Mononuclear cell (primary cell): ENCODE measurements around the gene SLC24A5. TPM values are rescaled to one million over a fixed set of nuclear protein-coding genes. Genes with fewer than 3 reads are reported as not detected.

Experiments used
- H3K27me3 ChIP-seq: 2 replicates; pipeline ENCODE4 v1.6.0; 2011; ENCODE audit warnings: low read length, control low read depth; ENCODE audit not compliant: insufficient read depth
- H3K4me1 ChIP-seq: 2 replicates; pipeline ENCODE4 v1.5.1; 2011; ENCODE audit warnings: mild to moderate bottlenecking, low read length, control low read depth; ENCODE audit not compliant: insufficient read depth
- H3K4me3 ChIP-seq: 2 replicates; pipeline ENCODE4 v1.5.1; 2011; ENCODE audit warnings: mild to moderate bottlenecking, low read length, moderate library complexity
- H3K9me3 ChIP-seq: 2 replicates; pipeline ENCODE4 v1.5.1; 2011; ENCODE audit warnings: low read depth, mild to moderate bottlenecking, control low read depth, low read length
- total RNA-seq: library from RNA; depleted of rRNA; stranded (reverse); fragments of >200 nt; gene quantifications from one replicate; pipeline ENCODE4 v1.2.3, GENCODE V29; 2012

SLC24A5 gene
- total RNA-seq, 1 donor, result under 0.01 TPM

DNA sequence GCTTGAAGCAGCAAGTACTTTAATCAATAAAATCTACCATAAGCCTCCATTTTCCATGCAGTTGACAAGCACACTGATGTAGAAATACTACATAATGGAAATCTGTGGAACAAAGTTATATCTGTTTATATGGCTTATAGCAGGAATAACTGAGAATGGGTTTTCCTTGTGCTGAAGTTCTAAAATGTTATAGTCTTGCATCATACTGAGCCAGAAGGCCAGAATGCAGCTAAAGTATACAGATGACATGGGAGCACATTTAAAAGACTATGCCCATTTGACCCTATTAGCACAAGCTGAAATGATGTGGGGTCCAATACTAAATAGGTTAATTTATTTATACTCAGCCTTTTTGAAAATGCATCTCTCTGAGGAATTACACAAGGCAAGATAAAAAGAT, 25.1 kb downstream of the SLC24A5 start:
- Histone ChIP-seq H3K9me3 (no peaks in the 10 kb centered on the region), H3K4me3 (no peak overlapping the region), H3K27me3 (no peaks in the 10 kb centered on the region), H3K4me1 (no peaks in the 10 kb centered on the region)

DNA sequence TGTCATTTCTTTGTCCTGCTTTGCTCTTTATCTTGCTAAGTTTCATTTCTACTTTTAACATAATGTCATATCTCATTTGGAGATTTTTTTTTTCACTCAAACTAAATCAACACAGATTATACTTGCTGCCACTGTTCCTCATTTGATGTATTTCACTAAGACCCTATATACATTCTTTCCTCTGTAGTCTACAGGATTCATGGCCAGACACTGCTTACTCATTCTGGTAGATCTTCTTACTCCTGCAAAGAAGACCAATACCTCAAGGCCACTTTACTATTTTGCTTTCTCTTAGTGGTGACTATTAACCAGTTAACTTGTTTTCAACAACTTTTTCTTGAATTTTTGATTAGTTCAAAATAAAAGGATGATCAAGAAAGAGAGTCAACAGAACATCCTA, 26.6 kb downstream of the SLC24A5 start:
- Histone ChIP-seq H3K9me3 (no peaks in the 10 kb centered on the region), H3K4me1 (no peaks in the 10 kb centered on the region), H3K4me3 (no peak overlapping the region), H3K27me3 (no peaks in the 10 kb centered on the region)

DNA sequence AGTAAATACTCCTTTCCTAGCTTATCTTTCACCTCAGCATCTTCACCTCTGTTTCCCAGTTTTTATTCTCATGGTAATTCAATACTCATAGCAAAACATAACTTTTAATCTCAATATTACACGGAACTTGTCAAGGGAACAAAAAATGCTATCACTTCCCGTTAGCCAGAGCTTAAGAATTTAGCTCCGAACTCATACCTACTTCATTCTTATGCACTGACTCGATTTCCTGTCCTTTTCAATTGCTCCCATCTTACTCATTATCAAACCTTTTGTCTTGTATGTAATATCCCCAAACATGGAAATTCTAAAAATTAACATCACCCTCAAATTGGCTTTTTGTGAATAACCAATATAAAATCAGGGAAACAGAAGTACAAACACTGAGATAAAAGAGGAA, 29.1 kb downstream of the SLC24A5 start:
- Histone ChIP-seq H3K9me3 (no peaks in the 10 kb centered on the region), H3K4me1 (no peaks in the 10 kb centered on the region), H3K27me3 (no peaks in the 10 kb centered on the region), H3K4me3 (no peak overlapping the region)

DNA sequence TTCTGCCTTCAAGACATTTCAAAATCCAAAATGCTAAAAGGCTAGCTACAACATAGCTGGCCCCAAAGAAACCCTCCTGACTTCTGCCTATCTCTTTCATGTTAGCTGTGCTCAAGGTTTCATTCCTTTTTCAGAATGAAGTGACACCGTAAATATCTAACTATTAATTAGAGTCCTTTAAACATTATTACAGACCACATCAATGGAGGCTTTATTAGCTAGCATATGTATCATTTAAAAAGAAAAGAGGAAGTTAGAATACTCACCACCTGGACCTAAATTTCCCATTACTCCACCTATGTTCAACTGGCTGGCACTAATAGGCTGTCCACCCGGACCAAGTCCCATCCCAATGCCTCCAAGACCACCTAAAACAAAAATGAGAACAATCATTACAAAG, 32.7 kb downstream of the SLC24A5 start:
- H3K9me3 ChIP-seq, result no peaks in the 10 kb centered on the region
- H3K4me1 ChIP-seq, result no peaks in the 10 kb centered on the region
- H3K27me3 ChIP-seq, result no peaks in the 10 kb centered on the region
- no peak overlapping the region for H3K4me3 ChIP-seq

DNA sequence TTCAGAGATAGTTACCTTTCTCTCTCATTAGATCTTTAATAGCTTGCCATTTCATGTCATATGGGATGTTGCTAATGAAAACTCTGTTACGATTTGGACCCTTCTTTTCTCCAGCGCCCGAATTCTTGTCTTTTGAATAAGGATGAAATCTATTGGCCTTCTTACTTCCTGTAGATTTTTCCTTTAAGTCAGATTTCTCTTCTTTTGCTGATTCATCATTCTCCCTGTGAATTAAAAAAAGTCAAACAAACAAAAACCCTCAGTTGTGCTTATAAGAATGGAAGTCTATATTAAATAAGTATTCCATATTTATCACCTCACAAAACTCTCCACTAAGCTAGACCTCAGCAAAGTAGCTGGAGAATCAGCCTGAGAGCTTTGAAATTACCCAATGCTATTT, 47.8 kb downstream of the SLC24A5 start:
- Histone ChIP-seq H3K27me3 (no peaks in the 10 kb centered on the region), H3K4me3 (no peak overlapping the region), H3K9me3 (no peaks in the 10 kb centered on the region), H3K4me1 (no peaks in the 10 kb centered on the region)

DNA sequence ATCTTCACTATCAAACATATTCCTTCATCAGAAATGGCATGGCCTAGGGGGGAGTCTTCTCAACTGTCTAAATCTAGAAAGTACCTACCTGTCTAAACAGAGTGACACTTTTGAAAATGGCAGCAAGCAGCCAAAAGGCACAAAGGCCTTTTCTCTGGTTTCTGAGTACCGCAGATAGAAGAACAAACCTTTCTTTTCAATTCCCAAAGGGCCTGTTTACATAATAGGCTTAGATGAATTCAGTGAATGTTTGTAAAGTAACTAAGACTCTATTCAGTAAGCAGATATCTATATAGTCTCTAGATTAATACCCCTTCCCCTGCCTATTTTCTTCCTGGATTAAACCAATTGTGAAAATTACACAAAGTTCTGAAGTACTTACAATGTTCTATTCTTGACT, 50.2 kb downstream of the SLC24A5 start:
- no peaks in the 10 kb centered on the region for H3K27me3 ChIP-seq
- H3K4me1 ChIP-seq, result no peaks in the 10 kb centered on the region

DNA sequence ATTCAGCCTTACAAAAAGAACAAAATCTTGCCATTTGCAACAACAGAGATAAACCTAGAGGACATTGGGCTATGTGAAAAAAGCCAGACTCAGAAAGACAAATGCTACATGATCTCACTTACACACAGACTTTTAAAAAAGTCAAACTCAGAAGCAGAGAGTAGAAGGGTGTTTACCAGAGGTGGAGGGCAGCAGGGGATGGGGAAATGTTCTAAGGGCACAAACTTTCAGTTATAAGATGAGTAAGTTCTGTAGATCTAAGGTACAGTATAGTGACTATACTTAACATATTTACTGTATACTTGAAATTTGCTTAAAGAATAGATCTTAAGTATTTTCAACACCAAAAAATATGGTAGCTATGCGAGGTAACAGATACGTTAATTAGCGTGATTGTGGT, 54.3 kb downstream of the SLC24A5 start:
- H3K9me3 ChIP-seq, result no peaks in the 10 kb centered on the region
- H3K27me3 ChIP-seq, result peaks cover 13% of the 10 kb centered on the region
- no peaks in the 10 kb centered on the region for H3K4me1 ChIP-seq
- H3K4me3 ChIP-seq, result no peak overlapping the region

More for the DNA sequence above, 50.2 kb downstream of the SLC24A5 start:
- Histone ChIP-seq H3K4me3 (no peak overlapping the region), H3K9me3 (no peaks in the 10 kb centered on the region)

DNA sequence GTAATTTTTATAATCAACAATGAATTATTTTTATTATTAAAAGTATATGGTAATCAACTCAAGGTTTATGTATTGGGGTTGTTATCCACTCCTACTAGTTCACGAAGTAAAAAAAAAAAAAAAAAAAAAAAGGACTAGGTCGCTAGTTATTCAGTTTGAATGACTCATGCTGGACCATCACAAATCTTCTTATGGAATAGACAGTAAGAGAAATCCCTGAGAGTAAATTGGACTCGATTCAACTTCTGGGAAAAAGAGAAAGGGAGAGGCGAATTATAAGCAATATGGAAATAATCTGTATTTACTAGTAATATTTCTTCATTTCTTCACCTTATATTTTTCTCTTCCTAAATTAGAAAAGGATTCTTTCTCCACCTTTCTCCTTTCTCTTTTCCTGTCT, 55.3 kb downstream of the SLC24A5 start:
- Histone ChIP-seq H3K4me1 (no peaks in the 10 kb centered on the region), H3K27me3 (peaks cover 17% of the 10 kb centered on the region), H3K9me3 (no peaks in the 10 kb centered on the region), H3K4me3 (no peak overlapping the region)

DNA sequence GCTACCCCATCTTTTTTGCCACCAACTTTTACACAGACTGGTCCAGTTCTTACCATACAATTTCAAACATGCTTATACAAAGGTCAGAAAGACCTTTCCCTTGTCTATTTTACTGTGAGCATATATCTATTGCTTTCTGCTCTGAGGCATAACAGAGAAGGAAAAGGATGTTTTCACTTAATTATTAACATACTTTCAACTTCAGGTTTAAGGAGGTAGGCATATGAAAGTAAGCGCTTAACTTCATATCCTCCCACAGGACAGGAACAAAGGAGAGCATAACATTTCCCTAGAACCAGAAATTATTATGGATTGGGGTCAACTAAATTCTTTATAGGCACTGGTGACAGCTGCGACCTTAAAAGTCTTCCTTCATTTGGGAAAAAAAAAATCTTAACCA, 56.2 kb downstream of the SLC24A5 start:
- Histone ChIP-seq H3K4me1 (no peaks in the 10 kb centered on the region), H3K27me3 (peaks cover 19% of the 10 kb centered on the region), H3K9me3 (no peaks in the 10 kb centered on the region), H3K4me3 (peak overlapping the region; percentile 44)

DNA sequence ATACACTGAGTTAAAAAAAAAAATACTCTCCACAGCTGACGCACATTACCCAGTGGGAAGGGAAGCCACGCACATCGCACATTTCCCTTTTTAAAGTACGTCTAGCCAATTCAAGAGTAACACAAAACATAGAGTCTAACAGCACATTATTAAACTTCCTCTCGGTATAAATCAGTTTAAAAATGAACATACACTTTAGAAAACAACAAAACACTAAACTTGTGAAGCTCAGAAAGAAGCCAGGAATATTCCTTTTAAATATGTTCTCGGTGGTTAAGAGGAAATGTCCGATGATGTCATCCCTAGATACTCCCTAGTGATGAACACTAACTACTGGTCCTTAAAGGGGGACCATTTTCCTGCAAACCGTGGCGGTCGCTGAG, 56.6 kb downstream of the SLC24A5 start:
- no peaks in the 10 kb centered on the region for H3K4me1 ChIP-seq
- H3K9me3 ChIP-seq, result no peaks in the 10 kb centered on the region
- peak overlapping the region; percentile 44 for H3K4me3 ChIP-seq
- H3K27me3 ChIP-seq, result peaks cover 22% of the 10 kb centered on the region

DNA sequence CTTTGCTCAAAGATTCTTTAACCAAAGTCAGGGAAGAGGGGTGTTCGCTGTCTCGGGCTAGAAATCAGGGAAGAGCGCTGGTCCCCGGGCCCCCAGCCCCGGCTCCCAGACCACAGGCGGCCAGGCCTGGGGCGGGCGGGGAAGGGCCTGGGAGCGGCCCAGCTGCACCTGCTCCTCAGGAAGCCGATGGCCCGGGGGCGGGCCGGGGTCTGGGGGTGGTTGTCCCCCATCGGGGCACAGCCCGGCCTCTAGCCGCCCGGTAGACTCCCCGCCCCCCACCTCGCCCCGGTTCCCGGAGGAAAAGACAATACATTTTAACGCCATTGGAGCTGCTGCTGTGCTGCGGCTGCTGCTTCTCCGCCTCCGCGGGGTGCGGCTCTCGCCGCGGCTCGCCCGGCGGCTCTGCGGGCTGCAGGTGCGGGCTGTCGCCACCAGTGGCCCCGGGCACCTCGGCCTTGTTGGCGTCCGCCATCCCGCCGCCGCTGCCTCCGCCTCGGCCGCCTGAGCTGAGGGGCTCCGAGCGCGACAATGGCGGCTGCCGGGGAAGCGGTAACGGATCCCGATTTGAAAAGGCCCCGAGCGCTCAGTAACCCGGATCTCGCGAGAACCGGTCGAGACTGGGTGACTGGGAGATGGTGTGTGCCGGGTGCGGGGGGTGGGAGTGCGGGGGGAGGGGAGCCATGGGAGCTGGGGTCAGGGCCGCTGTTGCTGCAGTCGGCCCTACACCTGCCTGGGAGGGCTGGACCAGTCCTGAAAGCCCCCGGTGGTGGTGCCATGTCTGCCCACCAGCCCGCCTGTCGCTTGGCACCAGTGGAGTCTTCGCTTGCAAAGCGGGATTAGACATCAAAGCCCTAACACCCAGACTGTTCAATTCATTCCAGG, 57.2 kb downstream of the SLC24A5 start, which contains the start of gene MYEF2:
Gene MYEF2 (minus strand): TSS at position 530 of the 882 bp plus-strand sequence. CDS start 58 bp downstream, at position 472.
- H3K4me3 ChIP-seq, result peak within 1 kb of the TSS; percentile 44
- H3K9me3 ChIP-seq, result no peaks in the 10 kb centered on the region
- H3K27me3 ChIP-seq, result peaks cover 23% of the 10 kb centered on the region
- no peaks in the 10 kb centered on the region for H3K4me1 ChIP-seq

DNA sequence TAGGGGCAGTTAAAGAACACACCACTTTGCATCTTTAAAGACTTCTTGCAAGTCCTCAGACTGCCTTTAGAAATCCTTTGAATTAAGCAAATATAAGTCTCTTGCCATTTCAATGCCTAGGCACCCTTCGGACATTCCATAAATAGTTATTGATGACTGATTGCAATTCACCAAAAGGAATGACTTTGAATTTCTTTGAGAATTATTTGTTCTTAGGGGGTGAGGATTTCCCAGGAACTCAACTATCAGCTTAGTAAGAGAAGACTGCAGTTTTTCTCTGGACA, 57.8 kb downstream of the SLC24A5 start:
- Histone ChIP-seq H3K4me3 (no peak overlapping the region), H3K27me3 (peaks cover 23% of the 10 kb centered on the region), H3K4me1 (no peaks in the 10 kb centered on the region), H3K9me3 (no peaks in the 10 kb centered on the region)

DNA sequence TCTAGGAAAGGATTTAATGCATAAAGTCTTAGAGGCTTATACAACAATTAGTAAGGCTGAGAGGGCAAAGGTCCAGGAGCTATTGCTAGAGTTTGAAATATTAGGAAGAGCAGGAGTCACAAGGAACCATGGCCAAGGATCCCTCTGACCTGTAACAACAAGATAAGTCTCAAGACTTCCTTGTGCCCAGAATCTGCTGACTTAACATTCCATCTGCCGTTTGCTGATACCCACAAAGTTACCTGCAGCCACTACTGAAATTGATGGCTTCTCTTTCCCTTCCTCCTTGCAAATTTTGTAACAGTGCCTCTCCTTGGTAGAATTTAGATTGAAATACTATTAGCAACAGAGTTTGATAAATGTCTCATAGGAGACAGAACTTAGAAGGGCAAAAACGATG, 62.0 kb downstream of the SLC24A5 start:
- Histone ChIP-seq H3K27me3 (peaks cover 20% of the 10 kb centered on the region), H3K4me3 (no peak overlapping the region), H3K9me3 (no peaks in the 10 kb centered on the region)

DNA sequence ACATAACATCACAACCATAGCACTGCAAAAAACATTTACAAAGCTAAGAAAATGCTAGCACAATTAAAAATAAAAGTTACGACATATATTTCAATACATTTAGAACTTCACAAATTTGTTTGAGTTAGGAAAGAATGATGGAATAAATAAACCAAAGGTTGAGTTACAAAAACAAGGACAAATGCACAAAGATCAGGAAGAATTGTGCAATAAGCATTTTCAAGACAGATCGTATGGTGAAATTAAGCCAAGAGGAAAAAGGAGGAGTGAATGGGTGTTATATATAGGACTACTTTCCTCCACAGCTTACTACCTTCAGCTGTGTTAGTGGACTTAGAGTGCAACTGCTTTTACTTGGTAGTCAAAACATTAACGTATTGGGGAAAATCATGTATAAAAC, 64.7 kb downstream of the SLC24A5 start:
- Histone ChIP-seq H3K9me3 (no peaks in the 10 kb centered on the region), H3K27me3 (peaks cover 13% of the 10 kb centered on the region), H3K4me1 (no peaks in the 10 kb centered on the region), H3K4me3 (no peak overlapping the region)

More for the DNA sequence above, 62.0 kb downstream of the SLC24A5 start:
- H3K4me1 ChIP-seq, result no peaks in the 10 kb centered on the region

DNA sequence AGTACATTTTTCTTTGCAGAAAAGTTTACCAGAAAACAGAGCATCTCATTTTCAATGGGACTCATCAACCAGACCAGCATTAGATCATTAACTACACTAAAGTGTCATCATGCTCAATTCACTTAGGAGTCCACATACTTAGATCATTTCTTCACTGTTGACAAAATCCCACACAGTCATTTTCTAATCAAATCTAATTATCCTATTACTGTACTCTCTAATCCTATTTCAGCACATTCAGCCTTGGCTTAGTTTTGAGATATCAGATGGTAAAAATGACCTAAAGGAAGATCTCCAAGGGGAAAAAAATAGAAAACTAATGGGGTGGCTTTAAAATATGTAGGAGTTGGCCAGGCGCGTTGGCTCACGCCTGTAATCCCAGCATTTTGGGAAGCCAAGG, 65.5 kb downstream of the SLC24A5 start:
- Histone ChIP-seq H3K9me3 (no peaks in the 10 kb centered on the region), H3K4me1 (no peaks in the 10 kb centered on the region), H3K4me3 (no peak overlapping the region), H3K27me3 (peaks cover 8% of the 10 kb centered on the region)

DNA sequence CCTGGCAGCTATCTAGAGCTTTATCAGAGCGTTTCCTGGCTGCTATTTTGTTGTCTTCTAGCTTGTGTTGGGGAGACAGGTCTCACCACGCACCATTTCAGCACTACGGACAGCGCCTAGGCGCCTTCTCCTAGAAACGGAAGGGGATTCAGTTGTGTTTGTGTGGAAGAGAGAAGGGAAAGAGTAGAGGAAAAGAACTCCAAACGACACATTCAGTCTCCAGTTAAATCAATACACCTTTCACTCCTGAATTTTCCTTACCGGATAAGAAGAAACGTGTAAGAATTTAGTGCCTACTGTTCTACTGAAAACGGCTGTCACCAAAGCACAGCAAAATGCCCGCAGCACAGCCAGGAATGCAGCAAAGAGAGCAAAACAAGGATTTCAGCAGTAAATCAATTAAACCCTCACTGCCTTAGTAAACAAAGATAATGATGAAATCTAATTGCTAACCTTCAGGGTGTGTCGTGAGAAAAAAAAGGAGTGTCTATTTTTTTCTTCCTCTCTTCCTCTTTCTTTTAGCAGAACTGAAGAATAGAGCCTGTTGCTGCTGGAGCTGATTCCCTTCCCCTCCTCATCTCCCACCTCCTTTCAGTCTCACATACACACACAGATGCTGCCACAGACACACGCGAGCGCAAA, 70.3 kb downstream of the SLC24A5 start:
- Histone ChIP-seq H3K4me1 (no peaks in the 10 kb centered on the region), H3K4me3 (no peak overlapping the region), H3K9me3 (no peaks in the 10 kb centered on the region), H3K27me3 (peaks cover 10% of the 10 kb centered on the region)
